ENCODE data around the gene CRIM1.

The CRIM1 gene

GRCh38 chr2:36565712-36566111 lies 210.1 kb downstream of the CRIM1 start:
- no peak for DNase-seq
- intact Hi-C loops (cut with DNase I) = no loop called here

- intact Hi-C loops (cut with DNase I) = no loop called here
- DNase-seq = no peak
Measured at GRCh38 chr2:36566887-36567286, 211.3 kb downstream of the CRIM1 start.

GRCh38 chr2:36567711-36568408 lies 212.3 kb downstream of the CRIM1 start:
- intact Hi-C loops (cut with DNase I) = no loop called here
- DNase-seq = no peak

- intact Hi-C loops (cut with DNase I) = no loop called here
- no peak for DNase-seq
Measured at GRCh38 chr2:36568516-36569246, 213.1 kb downstream of the CRIM1 start.

GRCh38 chr2:36569267-36569856 lies 213.8 kb downstream of the CRIM1 start:
- DNase-seq = no peak
- intact Hi-C loops (cut with DNase I) = no loop called here

GRCh38 chr2:36570416-36570815 lies 214.8 kb downstream of the CRIM1 start:
- DNase-seq = no peak
- intact Hi-C loops (cut with DNase I) = no loop called here

GRCh38 chr2:36572054-36572718 lies 216.6 kb downstream of the CRIM1 start:
- DNase-seq = no peak
- intact Hi-C loops (cut with DNase I) = no loop called here

GRCh38 chr2:36572719-36573059 lies 217.1 kb downstream of the CRIM1 start:
- no peak for DNase-seq
- intact Hi-C loops (cut with DNase I) = no loop called here

GRCh38 chr2:36573165-36573564 lies 217.6 kb downstream of the CRIM1 start:
- intact Hi-C loops (cut with DNase I) = no loop called here
- no peak for DNase-seq

- intact Hi-C loops (cut with DNase I) = no loop called here
Measured at GRCh38 chr2:36574560-36574959, 219.0 kb downstream of the CRIM1 start.

GRCh38 chr2:36577884-36578283 lies 222.3 kb downstream of the CRIM1 start:
- intact Hi-C loops (cut with DNase I) = no loop called here
- DNase-seq = no peak

More at GRCh38 chr2:36574560-36574959, 219.0 kb downstream of the CRIM1 start:
- no peak for DNase-seq

GRCh38 chr2:36578343-36579296 lies 223.0 kb downstream of the CRIM1 start:
- DNase-seq = no peak
- intact Hi-C loops (cut with DNase I) = no loop called here

- intact Hi-C loops (cut with DNase I) = no loop called here
- DNase-seq = no peak
Measured at GRCh38 chr2:36579297-36579664, 223.7 kb downstream of the CRIM1 start.

- intact Hi-C loops (cut with DNase I) = no loop called here
Measured at GRCh38 chr2:36582538-36582937, 227.0 kb downstream of the CRIM1 start.

GRCh38 chr2:36582951-36583350 lies 227.4 kb downstream of the CRIM1 start:
- no peak for DNase-seq
- intact Hi-C loops (cut with DNase I) = no loop called here

More at GRCh38 chr2:36582538-36582937, 227.0 kb downstream of the CRIM1 start:
- DNase-seq = no peak

- intact Hi-C loops (cut with DNase I) = no loop called here
- no peak for DNase-seq
Measured at GRCh38 chr2:36584148-36584794, 228.7 kb downstream of the CRIM1 start.

- intact Hi-C loops (cut with DNase I) = no loop called here
Measured at GRCh38 chr2:36586672-36587071, 231.1 kb downstream of the CRIM1 start.

GRCh38 chr2:36587101-36587500 lies 231.5 kb downstream of the CRIM1 start:
- DNase-seq = no peak
- intact Hi-C loops (cut with DNase I) = no loop called here

More at GRCh38 chr2:36586672-36587071, 231.1 kb downstream of the CRIM1 start:
- DNase-seq = no peak

GRCh38 chr2:36587556-36587955 lies 232.0 kb downstream of the CRIM1 start:
- intact Hi-C loops (cut with DNase I) = no loop called here
- DNase-seq = no peak

- DNase-seq = no peak
- intact Hi-C loops (cut with DNase I) = no loop called here
Measured at GRCh38 chr2:36589230-36589630, 233.7 kb downstream of the CRIM1 start.

Measured in posterior cingulate gyrus (tissue), 11 donors.